K562 (cell line): ENCODE data around the gene KIF15. TPM values are rescaled to one million over a fixed set of nuclear protein-coding genes. Genes with fewer than 3 reads are reported as not detected.

Experiments used
- CCAR2 ChIP-seq: fragments of 200-400 bp; formaldehyde crosslinking; IDR thresholded peaks from 2 replicates; pipeline ENCODE4 v1.6.1; 2017; ENCODE audit warnings: mild to moderate bottlenecking, low read depth, low read length
- CHCHD3 ChIP-seq: fragments of 250-450 bp; sonication (Bioruptor Pico); IDR thresholded peaks from 2 replicates; pipeline ENCODE4 v2.1.2; 2022; ENCODE audit warnings: mild to moderate bottlenecking
- FIP1L1 ChIP-seq: fragments of 200-400 bp; formaldehyde crosslinking; IDR thresholded peaks from 2 replicates; pipeline ENCODE4 v1.6.1; 2018; ENCODE audit warnings: mild to moderate bottlenecking, low read depth, low read length; ENCODE audit not compliant: poor library complexity, severe bottlenecking
- FOSL1 ChIP-seq: fragments of 200-800 bp; sonication (Bioruptor generic); conservative IDR thresholded peaks from 2 replicates; pipeline ENCODE4 v1.6.1; 2016; ENCODE audit warnings: missing genetic modification characterization, missing compliant biosample characterization
- GMEB1 ChIP-seq: fragments of 250-450 bp; sonication (Bioruptor Pico); IDR thresholded peaks from 2 replicates; pipeline ENCODE4 v1.4.0; 2020; ENCODE audit warnings: mild to moderate bottlenecking
- MBD2 ChIP-seq: sonication (generic); IDR thresholded peaks from 2 replicates; pipeline ENCODE4 v1.6.1; 2016; ENCODE audit warnings: low read depth, borderline replicate concordance
- MED1 ChIP-seq: sonication (generic); formaldehyde crosslinking; IDR thresholded peaks from 2 replicates; pipeline ENCODE4 v1.8.1; 2023; ENCODE audit warnings: missing genetic modification reagents, borderline replicate concordance
- MYBL2 ChIP-seq, 2 experiments: fragments of 450-650 bp in 1 of 2; sonication (generic) in 1 of 2; formaldehyde crosslinking in 1 of 2; IDR thresholded peaks; 2 replicates each; pipeline versions ENCODE4 v1.6.1 to v1.8.1; 2017 to 2022; ENCODE audit warnings: borderline replicate concordance in 1 of 2, inconsistent platforms in 1 of 2, low read depth in 1 of 2, mild to moderate bottlenecking in 1 of 2, missing genetic modification reagents in 1 of 2, moderate library complexity in 1 of 2
- NFIX ChIP-seq: fragments of 250-450 bp; sonication (Bioruptor Pico); IDR thresholded peaks from 2 replicates; pipeline ENCODE4 v1.4.0; 2020; ENCODE audit warnings: low read depth, mild to moderate bottlenecking, moderate library complexity
- NONO ChIP-seq, 2 experiments: fragments of 200-400 bp in 1 of 2; fragments of 450-650 bp in 1 of 2; formaldehyde crosslinking in 1 of 2; IDR thresholded peaks; 2 replicates each; pipeline ENCODE4 v1.6.1; 2017; ENCODE audit warnings: low read depth in 2 of 2, mild to moderate bottlenecking in 2 of 2, moderate library complexity in 2 of 2, low read length in 1 of 2
- PCBP1 ChIP-seq: fragments of 200-400 bp; formaldehyde crosslinking; IDR thresholded peaks from 2 replicates; pipeline ENCODE4 v1.6.1; 2018; ENCODE audit warnings: mild to moderate bottlenecking, low read depth, low read length; ENCODE audit not compliant: poor library complexity, severe bottlenecking
- PREB ChIP-seq: sonication (generic); formaldehyde crosslinking; IDR thresholded peaks from 2 replicates; pipeline ENCODE4 v1.8.1; 2023; ENCODE audit warnings: mild to moderate bottlenecking, missing genetic modification reagents
- RFX1 ChIP-seq: fragments of 450-650 bp; IDR thresholded peaks from 2 replicates; pipeline ENCODE4 v1.6.1; 2016; ENCODE audit warnings: mild to moderate bottlenecking, moderate library complexity
- SP2 ChIP-seq: IDR thresholded peaks from 2 replicates; pipeline ENCODE4 v1.6.1; 2011; ENCODE audit warnings: mild to moderate bottlenecking, low read depth, low read length, moderate library complexity; ENCODE audit not compliant: poor library complexity, severe bottlenecking; ENCODE audit errors: extremely low read depth
- TAF15 ChIP-seq: fragments of 200-400 bp; formaldehyde crosslinking; IDR thresholded peaks from 2 replicates; pipeline ENCODE4 v1.6.1; 2017; ENCODE audit warnings: mild to moderate bottlenecking, low read depth, low read length, moderate library complexity
- TEAD2 ChIP-seq: fragments of 450-650 bp; IDR thresholded peaks from 2 replicates; pipeline ENCODE4 v1.6.1; 2016; ENCODE audit warnings: missing genetic modification characterization, control low read depth, missing compliant biosample characterization
- TRIM24 ChIP-seq, 2 experiments: fragments of 450-650 bp; IDR thresholded peaks; 2 replicates each; pipeline ENCODE4 v1.6.1; 2016
- ZBTB5 ChIP-seq: fragments of 450-650 bp; IDR thresholded peaks from 2 replicates; pipeline ENCODE4 v1.6.1; 2017; ENCODE audit warnings: antibody characterized with exemption
- ZC3H8 ChIP-seq: fragments of 450-650 bp; IDR thresholded peaks from 2 replicates; pipeline ENCODE4 v1.6.1; 2017
- ZKSCAN3 ChIP-seq: fragments of 250-450 bp; sonication (Bioruptor Pico); IDR thresholded peaks from 2 replicates; pipeline ENCODE4 v1.4.0; 2020
- ZNF133 ChIP-seq: fragments of 250-450 bp; sonication (Bioruptor Pico); IDR thresholded peaks from 2 replicates; pipeline ENCODE4 v1.4.0; 2020; ENCODE audit warnings: mild to moderate bottlenecking
- ZNF431 ChIP-seq: sonication (generic); formaldehyde crosslinking; IDR thresholded peaks from 2 replicates; pipeline ENCODE4 v1.8.0; 2022; ENCODE audit warnings: mild to moderate bottlenecking, missing genetic modification reagents
- ZNF507 ChIP-seq: conservative IDR thresholded peaks from 2 replicates; pipeline ENCODE4 v1.6.1; 2017; ENCODE audit warnings: missing genetic modification characterization, missing compliant biosample characterization
- ZNF589 ChIP-seq: fragments of 200-800 bp; sonication (Bioruptor generic); IDR thresholded peaks from 2 replicates; pipeline ENCODE4 v1.6.1; 2016; ENCODE audit warnings: low read depth, missing genetic modification characterization, missing compliant biosample characterization
- ZNF766 ChIP-seq: fragments of 200-800 bp; sonication (Bioruptor generic); conservative IDR thresholded peaks from 2 replicates; pipeline ENCODE4 v1.6.1; 2016; ENCODE audit warnings: missing genetic modification characterization, missing compliant biosample characterization
- polyA plus RNA-seq, 8 experiments: library from polyadenylated mRNA; depleted of rRNA in 4 of 8; stranded (reverse) in 5 of 8; unstranded in 3 of 8; fragments of >200 nt; fragmentation: Nextera tagmentation in 2 of 8; fragmentation: Illumina TruSeq in 1 of 8; extraction: Ambion mirVana in 2 of 8; extraction: Trizol in 1 of 8; gene quantifications; 2 replicates each; pipeline versions ENCODE4 v1.2.1 to v1.2.3, GENCODE V29; 2011 to 2014; ENCODE audit warnings: inconsistent platforms in 1 of 8, missing spikeins in 1 of 8
- total RNA-seq, 7 experiments: library from RNA; depleted of rRNA in 6 of 7; stranded (reverse); fragments of >200 nt in 6 of 7; fragmentation: Illumina TruSeq in 2 of 7; extraction: Trizol in 2 of 7; gene quantifications; 2 replicates each; pipeline versions ENCODE4 v1.2.1 to v1.2.3, GENCODE V29; 2011 to 2021; ENCODE audit warnings: low replicate concordance in 1 of 7

Gene KIF15
- total and polyA plus RNA-seq, 9 of the 15 experiments (the other 6 are each of a cell fraction or from before 2014, with no cell fraction given), result 9.0 to 45.9 (median 26.0) TPM

GRCh38 chr3:44729384-44729910 is 32.1 kb upstream of the KIF15 start, which contains the start of gene ZNF501 (continued):
- no peak for TF ChIP-seq ZNF589 (CRISPR knock-in tag)
- no peak for TF ChIP-seq ZNF507 (tag)
- no peak for TF ChIP-seq CCAR2
- TF ChIP-seq ZBTB5, result no peak
- no peak for TF ChIP-seq TEAD2
- peak; percentile 93 for TF ChIP-seq SP2
- TF ChIP-seq ZKSCAN3 (CRISPR knock-in tag), result no peak
- no peak for TF ChIP-seq ZNF431 (CRISPR knock-in tag)
- TF ChIP-seq MBD2, result peak; percentile 55; the same call in 1 of the 2 replicates
- peak; percentile 71 for TF ChIP-seq FIP1L1
- TF ChIP-seq CHCHD3 (CRISPR knock-in tag), result no peak
- TF ChIP-seq NONO (IDR thresholded peaks at IDR 0.05; ENCODE audit: low read depth in 2 of 2, low read length in 1 of 2), result no peak; a peak in 1 of 4 replicates
- TF ChIP-seq ZNF766 (CRISPR knock-in tag), result no peak
- TF ChIP-seq GMEB1 (CRISPR knock-in tag), result peak; percentile 79
- peak; percentile 66 for TF ChIP-seq PCBP1
- no peak for TF ChIP-seq ZNF133 (CRISPR knock-in tag)
- TF ChIP-seq FOSL1 (tag), result no peak
- no peak for TF ChIP-seq NFIX (CRISPR knock-in tag)
- TF ChIP-seq MYBL2 (IDR thresholded peaks at IDR 0.05; ENCODE audit: low read depth), result peak; percentile 35; the same call in 1 of the 2 replicates
- TF ChIP-seq MYBL2 (CRISPR knock-in tag; IDR thresholded peaks at IDR 0.05; ENCODE audit: borderline replicate concordance), result no peak
- TF ChIP-seq RFX1, result no peak
- TF ChIP-seq PREB (CRISPR knock-in tag), result no peak
- no peak for TF ChIP-seq ZC3H8
- TF ChIP-seq MED1 (CRISPR knock-in tag), result no peak
- no peak for TF ChIP-seq TAF15
- TF ChIP-seq TRIM24 (IDR thresholded peaks at IDR 0.05), result peak in 1 of 2 experiments; percentile 68; a peak in 3 of 4 replicates
